GM12878 (cell line): ENCODE data around the gene TELO2. TPM values are rescaled to one million over a fixed set of nuclear protein-coding genes. Genes with fewer than 3 reads are reported as not detected.

Experiments used
- ATAC-seq: fragments of 200-7000 bp; cut with Tn5 transposase; 3 replicates; pipeline ENCODE4 v1.9.1; 2020; ENCODE audit warnings: mild to moderate bottlenecking, moderate library complexity
- BruUV-seq: library from RNA; stranded (reverse); fragments of 400-500 nt; replicated peaks from 2 replicates; lab custom pipeline; 2021; lab: Mats Ljungman, UMichigan
- CTCF ChIA-PET: fragments of 300-600 bp; sonication (Branson Sonifier 250); formaldehyde crosslinking; extraction: SDS; loops from one replicate; lab custom pipeline; 2021; ENCODE audit warnings: inconsistent platforms; lab: Yijun Ruan, JAX
- POLR2A ChIA-PET: fragments of 350-600 bp; formaldehyde crosslinking; extraction: SDS; loops from one replicate; lab custom pipeline; 2021; ENCODE audit warnings: inconsistent platforms; lab: Charles Lee
- RAD21 ChIA-PET: fragments of 300-600 bp; sonication (Branson Sonifier 250); formaldehyde crosslinking; loops from one replicate; lab custom pipeline; 2023; ENCODE audit warnings: antibody characterized with exemption; ENCODE audit not compliant: unreplicated experiment; lab: Charles Lee
- SMC1A ChIA-PET: fragments of 300-600 bp; sonication (Branson Sonifier 250); formaldehyde crosslinking; loops from one replicate; lab custom pipeline; 2023; ENCODE audit not compliant: unreplicated experiment, uncharacterized antibody; lab: Charles Lee
- DNase-seq: peaks from one replicate; pipeline ENCODE4 v3.0.0-alpha.2; 2011; ENCODE audit warnings: low read depth, low spot score
- FAIRE-seq: peaks from 3 replicates; lab custom pipeline; 2011; peaks lifted over from hg19 to GRCh38; lab: Jason Lieb, UNC
- H2AFZ ChIP-seq: 2 replicates; pipeline ENCODE4 v1.6.0; 2011; ENCODE audit warnings: low read depth, low read length, control low read depth; ENCODE audit not compliant: control insufficient read depth
- H3K27ac ChIP-seq: 2 replicates; pipeline ENCODE4 v1.5.1; 2011; ENCODE audit warnings: control low read depth; ENCODE audit not compliant: control insufficient read depth, insufficient read depth
- H3K27me3 ChIP-seq, 2 experiments: replicated peaks in 1 of 2; 2 replicates each; pipeline versions ENCODE4 v1.6.0 to v1.6.1; 2011; ENCODE audit warnings: low read length in 1 of 2; ENCODE audit not compliant: control insufficient read depth in 2 of 2, insufficient read depth in 2 of 2
- H3K36me3 ChIP-seq, 2 experiments: 2 replicates each; pipeline ENCODE4 v1.5.1; 2011; ENCODE audit warnings: low read length in 1 of 2; ENCODE audit not compliant: control insufficient read depth in 2 of 2, insufficient read depth in 2 of 2
- H3K4me1 ChIP-seq: 2 replicates; pipeline ENCODE4 v1.6.1; 2011; ENCODE audit warnings: mild to moderate bottlenecking, low read length, moderate library complexity, mixed read lengths; ENCODE audit not compliant: control insufficient read depth, insufficient read depth
- H3K4me2 ChIP-seq: 2 replicates; pipeline ENCODE4 v1.6.0; 2011; ENCODE audit warnings: control low read depth; ENCODE audit not compliant: control insufficient read depth, insufficient read depth
- H3K4me3 ChIP-seq: fragments of 200-600 bp; sonication (generic); 2 replicates; pipeline ENCODE4 v1.5.1; 2016
- H3K79me2 ChIP-seq: 2 replicates; pipeline ENCODE4 v1.6.0; 2011; ENCODE audit warnings: low read length; ENCODE audit not compliant: control insufficient read depth, insufficient read depth
- H3K9ac ChIP-seq: 2 replicates; pipeline ENCODE4 v1.8.0; 2011; ENCODE audit warnings: low read length, control low read depth, mixed read lengths; ENCODE audit not compliant: control insufficient read depth, insufficient read depth
- H3K9me3 ChIP-seq: replicated peaks from 3 replicates; pipeline ENCODE4 v1.5.1; 2011; ENCODE audit warnings: mild to moderate bottlenecking, low read length; ENCODE audit not compliant: control insufficient read depth, insufficient read depth
- H4K20me1 ChIP-seq: 2 replicates; pipeline ENCODE4 v1.6.0; 2011; ENCODE audit not compliant: control insufficient read depth, insufficient read depth
- BHLHE40 ChIP-seq, 2 experiments: fragments of 450-650 bp in 1 of 2; IDR thresholded peaks; 2 replicates each; pipeline ENCODE4 v1.6.1; 2011 to 2017; ENCODE audit warnings: low read depth in 2 of 2, borderline replicate concordance in 1 of 2, improper control_type of control experiment in 1 of 2, low read length in 1 of 2, mild to moderate bottlenecking in 1 of 2
- IRF3 ChIP-seq: fragments of 450-650 bp; IDR thresholded peaks from 2 replicates; pipeline ENCODE4 v1.6.1; 2014; ENCODE audit warnings: mild to moderate bottlenecking
- LARP7 ChIP-seq: fragments of 450-650 bp; IDR thresholded peaks from 2 replicates; pipeline ENCODE4 v1.6.1; 2017; ENCODE audit warnings: mild to moderate bottlenecking
- NRF1 ChIP-seq: conservative IDR thresholded peaks from 2 replicates; pipeline ENCODE4 v1.6.1; 2011; ENCODE audit warnings: mild to moderate bottlenecking, low read depth, low read length, improper control_type of control experiment
- SMAD1 ChIP-seq: fragments of 450-650 bp; IDR thresholded peaks from 2 replicates; pipeline ENCODE4 v1.6.1; 2018; ENCODE audit warnings: mild to moderate bottlenecking, low read depth; ENCODE audit not compliant: partially characterized antibody
- SP1 ChIP-seq: IDR thresholded peaks from one replicate; pipeline ENCODE4 v1.6.1; 2011; ENCODE audit warnings: low read depth, low read length
- TBL1XR1 ChIP-seq: IDR thresholded peaks from 2 replicates; pipeline ENCODE4 v1.6.1; 2012; ENCODE audit warnings: low read depth, low read length, improper control_type of control experiment
- TCF3 ChIP-seq: IDR thresholded peaks from 2 replicates; pipeline ENCODE4 v1.6.1; 2012; ENCODE audit warnings: low read depth, mild to moderate bottlenecking, low read length, borderline replicate concordance; ENCODE audit not compliant: insufficient read depth
- ZNF207 ChIP-seq: fragments of 450-650 bp; IDR thresholded peaks from 2 replicates; pipeline ENCODE4 v1.6.1; 2014; ENCODE audit warnings: antibody characterized with exemption, mild to moderate bottlenecking, borderline replicate concordance
- ZNF687 ChIP-seq: fragments of 450-650 bp; IDR thresholded peaks from 2 replicates; pipeline ENCODE4 v1.6.1; 2017; ENCODE audit warnings: mild to moderate bottlenecking, moderate library complexity
- ZZZ3 ChIP-seq: IDR thresholded peaks from 2 replicates; pipeline ENCODE4 v1.6.1; 2011; ENCODE audit warnings: low read depth; ENCODE audit not compliant: control insufficient read depth, insufficient read length
- WGBS: methylation state at CpG from one replicate; pipeline ENCODE4 v1.1.6; 2016; ENCODE audit warnings: low lambda C conversion rate; ENCODE audit not compliant: insufficient replicate concordance, insufficient coverage; ENCODE audit errors: missing lambda C conversion rate; 5-methylcytosine and 5-hydroxymethylcytosine counted together
- in situ Hi-C: fragments of 300-500 bp; cut with MboI; formaldehyde crosslinking; loops from 9 replicates; pipeline ENCODE4 v1.14.3; 2018; ENCODE audit warnings: mixed read lengths
- intact Hi-C: fragments of 100-400 bp; cut with micrococcal nuclease; formaldehyde crosslinking; loops from one replicate; pipeline ENCODE4 v1.14.2; 2022; ENCODE audit not compliant: unreplicated experiment
- polyA plus RNA-seq, 11 experiments: library from polyadenylated mRNA; depleted of rRNA in 4 of 11; unstranded in 6 of 11; stranded (reverse) in 5 of 11; fragments of >200 nt; fragmentation: Nextera tagmentation in 4 of 11; fragmentation: Illumina TruSeq in 1 of 11; extraction: Ambion mirVana in 4 of 11; extraction: Trizol in 1 of 11; gene quantifications; 1 replicate in 1 of 11; 2 replicates in 10 of 11; pipeline versions ENCODE4 v1.2.1 to v1.2.3, GENCODE V29; 2011 to 2016; ENCODE audit warnings: inconsistent platforms in 2 of 11, missing spikeins in 2 of 11, low read depth in 1 of 11
- total RNA-seq, 4 experiments: library from RNA; depleted of rRNA in 3 of 4; stranded (reverse); fragments of >200 nt in 3 of 4; fragmentation: Illumina TruSeq in 1 of 4; extraction: Trizol in 1 of 4; gene quantifications; 2 replicates each; pipeline versions ENCODE4 v1.2.1 to v1.2.3, GENCODE V29; 2013 to 2021
- TF ChIP-seq, protein P1 (sequence below): fragments of 450-650 bp; formaldehyde crosslinking; IDR thresholded peaks from 2 replicates; pipeline ENCODE4 v1.4.0; 2020; ENCODE audit warnings: mild to moderate bottlenecking, moderate library complexity
- TF ChIP-seq, protein P2 (sequence below): fragments of 150-350 bp; IDR thresholded peaks from 2 replicates; pipeline ENCODE4 v1.6.1; 2014; ENCODE audit warnings: mild to moderate bottlenecking, low read depth, low read length

Gene TELO2
- total and polyA plus RNA-seq, 10 of the 15 experiments (the other 5 are each of a cell fraction or from before 2014, with no cell fraction given), result 0.55 to 72.8 (median 18.6) TPM

GRCh38 chr16:1453316-1453715, 39.8 kb upstream of the TELO2 start (continued):
- TF ChIP-seq, protein P1, sequence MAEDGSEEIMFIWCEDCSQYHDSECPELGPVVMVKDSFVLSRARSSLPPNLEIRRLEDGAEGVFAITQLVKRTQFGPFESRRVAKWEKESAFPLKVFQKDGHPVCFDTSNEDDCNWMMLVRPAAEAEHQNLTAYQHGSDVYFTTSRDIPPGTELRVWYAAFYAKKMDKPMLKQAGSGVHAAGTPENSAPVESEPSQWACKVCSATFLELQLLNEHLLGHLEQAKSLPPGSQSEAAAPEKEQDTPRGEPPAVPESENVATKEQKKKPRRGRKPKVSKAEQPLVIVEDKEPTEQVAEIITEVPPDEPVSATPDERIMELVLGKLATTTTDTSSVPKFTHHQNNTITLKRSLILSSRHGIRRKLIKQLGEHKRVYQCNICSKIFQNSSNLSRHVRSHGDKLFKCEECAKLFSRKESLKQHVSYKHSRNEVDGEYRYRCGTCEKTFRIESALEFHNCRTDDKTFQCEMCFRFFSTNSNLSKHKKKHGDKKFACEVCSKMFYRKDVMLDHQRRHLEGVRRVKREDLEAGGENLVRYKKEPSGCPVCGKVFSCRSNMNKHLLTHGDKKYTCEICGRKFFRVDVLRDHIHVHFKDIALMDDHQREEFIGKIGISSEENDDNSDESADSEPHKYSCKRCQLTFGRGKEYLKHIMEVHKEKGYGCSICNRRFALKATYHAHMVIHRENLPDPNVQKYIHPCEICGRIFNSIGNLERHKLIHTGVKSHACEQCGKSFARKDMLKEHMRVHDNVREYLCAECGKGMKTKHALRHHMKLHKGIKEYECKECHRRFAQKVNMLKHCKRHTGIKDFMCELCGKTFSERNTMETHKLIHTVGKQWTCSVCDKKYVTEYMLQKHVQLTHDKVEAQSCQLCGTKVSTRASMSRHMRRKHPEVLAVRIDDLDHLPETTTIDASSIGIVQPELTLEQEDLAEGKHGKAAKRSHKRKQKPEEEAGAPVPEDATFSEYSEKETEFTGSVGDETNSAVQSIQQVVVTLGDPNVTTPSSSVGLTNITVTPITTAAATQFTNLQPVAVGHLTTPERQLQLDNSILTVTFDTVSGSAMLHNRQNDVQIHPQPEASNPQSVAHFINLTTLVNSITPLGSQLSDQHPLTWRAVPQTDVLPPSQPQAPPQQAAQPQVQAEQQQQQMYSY (CRISPR knock-in tag), result no peak
- TF ChIP-seq NRF1 (no peak), LARP7 (no peak)
- TF ChIP-seq, all 136 proteins: peak for 0

DNA sequence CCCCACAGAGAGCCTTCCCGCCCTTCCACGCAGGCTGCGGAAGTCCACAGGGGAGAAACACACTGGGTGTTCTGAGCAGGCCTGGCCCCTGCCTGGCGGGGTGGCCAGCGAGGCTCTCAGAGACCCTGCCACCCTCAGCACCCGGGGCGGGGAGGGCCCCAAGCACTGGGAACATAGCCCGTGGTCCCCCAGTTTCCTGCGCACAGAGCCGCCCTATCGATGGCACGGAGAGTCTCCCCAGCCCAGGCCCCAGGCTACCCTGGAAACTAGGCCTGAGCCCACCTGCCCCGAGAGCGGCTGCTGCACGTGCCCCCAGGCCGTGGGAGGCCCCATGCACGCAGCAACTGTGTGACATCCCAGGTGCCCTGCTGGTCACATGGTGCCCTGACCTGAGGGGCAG, 38.6 kb upstream of the TELO2 start:
- FAIRE-seq (no peak), DNase-seq (no peak), ATAC-seq (no peak)
- no peak overlapping the region for H3K27ac ChIP-seq
- 88% methylated on average over 17 of the region's 17 CpGs for WGBS
- H3K4me1 ChIP-seq, result peaks cover 10% of the 10 kb centered on the region
- ChIA-PET POLR2A (no interaction called here), RAD21 (no interaction called here), SMC1A (no interaction called here), CTCF (no interaction called here)
- no peaks in the 10 kb centered on the region for H3K27me3 ChIP-seq
- H2AFZ ChIP-seq, result no peak overlapping the region
- in situ Hi-C loops, result no loop called here
- no peak overlapping the region for H3K9ac ChIP-seq
- no TSS peak for BruUV-seq
- peaks cover 0 to 1% of the 10 kb centered on the region in 2 experiments; a peak in 3 of 4 replicates for H3K36me3 ChIP-seq
- no peaks in the 10 kb centered on the region for H3K9me3 ChIP-seq
- intact Hi-C loops, result no loop called here
- H4K20me1 ChIP-seq, result no peaks in the 10 kb centered on the region
- no peak overlapping the region for H3K4me3 ChIP-seq
- no peaks in the 10 kb centered on the region for H3K79me2 ChIP-seq
- no peak overlapping the region for H3K4me2 ChIP-seq
- TF ChIP-seq, protein P2, sequence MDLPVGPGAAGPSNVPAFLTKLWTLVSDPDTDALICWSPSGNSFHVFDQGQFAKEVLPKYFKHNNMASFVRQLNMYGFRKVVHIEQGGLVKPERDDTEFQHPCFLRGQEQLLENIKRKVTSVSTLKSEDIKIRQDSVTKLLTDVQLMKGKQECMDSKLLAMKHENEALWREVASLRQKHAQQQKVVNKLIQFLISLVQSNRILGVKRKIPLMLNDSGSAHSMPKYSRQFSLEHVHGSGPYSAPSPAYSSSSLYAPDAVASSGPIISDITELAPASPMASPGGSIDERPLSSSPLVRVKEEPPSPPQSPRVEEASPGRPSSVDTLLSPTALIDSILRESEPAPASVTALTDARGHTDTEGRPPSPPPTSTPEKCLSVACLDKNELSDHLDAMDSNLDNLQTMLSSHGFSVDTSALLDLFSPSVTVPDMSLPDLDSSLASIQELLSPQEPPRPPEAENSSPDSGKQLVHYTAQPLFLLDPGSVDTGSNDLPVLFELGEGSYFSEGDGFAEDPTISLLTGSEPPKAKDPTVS, result no peak
- TF ChIP-seq ZNF207 (no peak), SP1 (no peak), SMAD1 (no peak), BHLHE40 (IDR thresholded peaks at IDR 0.05; ENCODE audit: borderline replicate concordance in 1 of 2, low read depth in 2 of 2, low read length in 1 of 2) (no peak), ZZZ3 (no peak), IRF3 (no peak), TCF3 (no peak), TBL1XR1 (no peak), ZNF687 (no peak)
